Measurements from ENCODE around the gene NUDC.

The NUDC gene

GRCh38 chr1:26949926-26950319 is 28.4 kb downstream of the NUDC start:
- TF ChIP-seq POU6F1 (CRISPR knock-in tag; IDR thresholded peaks at IDR 0.05; ENCODE audit: borderline replicate concordance, low read depth), result no peak
- no peak for TF ChIP-seq SNAI2 (CRISPR knock-in tag; IDR thresholded peaks at IDR 0.05)
- no peak for TF ChIP-seq ZFP30 (CRISPR knock-in tag; IDR thresholded peaks at IDR 0.05)
- no peak for TF ChIP-seq ZC3H10 (CRISPR knock-in tag; IDR thresholded peaks at IDR 0.05)
- no peak for TF ChIP-seq BACH2 (CRISPR knock-in tag; IDR thresholded peaks at IDR 0.05; ENCODE audit: borderline replicate concordance)
- no peak for TF ChIP-seq TSHZ2 (CRISPR knock-in tag; IDR thresholded peaks at IDR 0.05)
- no peak for TF ChIP-seq CSDC2 (CRISPR knock-in tag; IDR thresholded peaks at IDR 0.05)
- no peak for TF ChIP-seq ARNTL (CRISPR knock-in tag; IDR thresholded peaks at IDR 0.05; ENCODE audit: borderline replicate concordance, low read depth)
- no peak for TF ChIP-seq GLIS3 (CRISPR knock-in tag; IDR thresholded peaks at IDR 0.05)
- no peak for TF ChIP-seq ZNF565 (CRISPR knock-in tag; conservative IDR thresholded peaks at IDR 0.05; ENCODE audit: low read depth)
- TF ChIP-seq RARB (CRISPR knock-in tag; IDR thresholded peaks at IDR 0.05), result no peak
- TF ChIP-seq PATZ1 (CRISPR knock-in tag; IDR thresholded peaks at IDR 0.05; ENCODE audit: borderline replicate concordance), result no peak
- no peak for TF ChIP-seq ZNF8 (CRISPR knock-in tag; IDR thresholded peaks at IDR 0.05)
- TF ChIP-seq PPARA (CRISPR knock-in tag; IDR thresholded peaks at IDR 0.05; ENCODE audit: borderline replicate concordance), result no peak
- TF ChIP-seq CSRNP3 (CRISPR knock-in tag; IDR thresholded peaks at IDR 0.05), result no peak
- TF ChIP-seq TCF4 (CRISPR knock-in tag; IDR thresholded peaks at IDR 0.05; ENCODE audit: borderline replicate concordance), result no peak
- no peak for TF ChIP-seq ESRRG (CRISPR knock-in tag; IDR thresholded peaks at IDR 0.05)
- no peak for TF ChIP-seq ZNF70 (CRISPR knock-in tag; IDR thresholded peaks at IDR 0.05)
- TF ChIP-seq ZFP3 (CRISPR knock-in tag; IDR thresholded peaks at IDR 0.05), result no peak
- TF ChIP-seq TOX (CRISPR knock-in tag; IDR thresholded peaks at IDR 0.05; ENCODE audit: borderline replicate concordance), result no peak
- peak; percentile 44 for ATAC-seq

GRCh38 chr1:26950602-26951001 is 29.1 kb downstream of the NUDC start:
- no peak for ATAC-seq
- no peak for TF ChIP-seq PPARA (CRISPR knock-in tag; IDR thresholded peaks at IDR 0.05; ENCODE audit: borderline replicate concordance)
- TF ChIP-seq ZNF565 (CRISPR knock-in tag; conservative IDR thresholded peaks at IDR 0.05; ENCODE audit: low read depth), result no peak
- TF ChIP-seq ISL1 (CRISPR knock-in tag; IDR thresholded peaks at IDR 0.05), result no peak
- TF ChIP-seq POU6F1 (CRISPR knock-in tag; IDR thresholded peaks at IDR 0.05; ENCODE audit: borderline replicate concordance, low read depth), result no peak
- TF ChIP-seq ARNTL (CRISPR knock-in tag; IDR thresholded peaks at IDR 0.05; ENCODE audit: borderline replicate concordance, low read depth), result no peak
- TF ChIP-seq CSDC2 (CRISPR knock-in tag; IDR thresholded peaks at IDR 0.05), result no peak
- TF ChIP-seq ZFP30 (CRISPR knock-in tag; IDR thresholded peaks at IDR 0.05), result no peak
- no peak for TF ChIP-seq OSR1 (CRISPR knock-in tag; IDR thresholded peaks at IDR 0.05)
- TF ChIP-seq BACH2 (CRISPR knock-in tag; IDR thresholded peaks at IDR 0.05; ENCODE audit: borderline replicate concordance), result no peak
- TF ChIP-seq RARB (CRISPR knock-in tag; IDR thresholded peaks at IDR 0.05), result no peak
- TF ChIP-seq TSHZ2 (CRISPR knock-in tag; IDR thresholded peaks at IDR 0.05), result no peak
- TF ChIP-seq CREB5 (CRISPR knock-in tag; IDR thresholded peaks at IDR 0.05; ENCODE audit: low read depth), result no peak
- no peak for TF ChIP-seq GLIS3 (CRISPR knock-in tag; IDR thresholded peaks at IDR 0.05)
- TF ChIP-seq TOX (CRISPR knock-in tag; IDR thresholded peaks at IDR 0.05; ENCODE audit: borderline replicate concordance), result no peak
- TF ChIP-seq ESRRG (CRISPR knock-in tag; IDR thresholded peaks at IDR 0.05), result no peak
- no peak for TF ChIP-seq CSRNP3 (CRISPR knock-in tag; IDR thresholded peaks at IDR 0.05)
- no peak for TF ChIP-seq ZC3H10 (CRISPR knock-in tag; IDR thresholded peaks at IDR 0.05)
- TF ChIP-seq ZNF8 (CRISPR knock-in tag; IDR thresholded peaks at IDR 0.05), result no peak

Measured in SK-N-SH treated with all-trans-retinoic acid at 6 μM for 48 hours (cell line).